Right lobe of liver (tissue), 4 donors: ENCODE measurements around the gene INTS12.

ENCODE experiments used
- CTCF ChIP-seq, 4 donors: fragments of 200-600 bp in 3 of 4; fragments of 450-650 bp in 1 of 4; IDR thresholded peaks; one replicate each; pipeline versions ENCODE4 v1.5.1 to v1.8.0; 2016 to 2022; ENCODE audit warnings: antibody characterized with exemption in 4 of 4, mild to moderate bottlenecking in 2 of 4
- POLR2A ChIP-seq: fragments of 450-650 bp; IDR thresholded peaks from one replicate; pipeline ENCODE4 v1.6.1; 2017; ENCODE audit warnings: antibody characterized with exemption, mild to moderate bottlenecking
- donor health status: DM: no; HTN: no; CAD: no.
- donor health status: DM: no; HTN: no; CAD: no.
- donor health status: DM: no; HTN: yes; CAD: no.

- TF ChIP-seq CTCF (IDR thresholded peaks at IDR 0.05), result no peak
- no peak for TF ChIP-seq POLR2A
Observed at GRCh38 chr4:105659190-105659589, 49.3 kb downstream of the INTS12 start.
